H1 (cell line): Measurements from ENCODE around the gene FUT2. TPM values are rescaled to one million over a fixed set of nuclear protein-coding genes. Genes with fewer than 3 reads are reported as not detected.

Experiments
- CTCF ChIA-PET: fragments of 300-600 bp; sonication (Branson Sonifier 250); formaldehyde crosslinking; loops from one replicate; lab custom pipeline; 2021; ENCODE audit not compliant: partially characterized antibody; lab: Charles Lee
- POLR2A ChIA-PET: fragments of 300-600 bp; sonication (Branson Sonifier 250); formaldehyde crosslinking; loops from one replicate; lab custom pipeline; 2021; ENCODE audit warnings: inconsistent platforms; ENCODE audit not compliant: partially characterized antibody; lab: Charles Lee
- DNase-seq, 2 experiments: peaks; one replicate each; pipeline versions ENCODE4 v3.0.0 to v3.0.0-alpha.2; 2010 to 2022; ENCODE audit warnings: low spot score in 2 of 2, low read depth in 1 of 2, mixed read lengths in 1 of 2
- FAIRE-seq: peaks from 2 replicates; lab custom pipeline; 2011; peaks lifted over from hg19 to GRCh38; lab: Jason Lieb, UNC
- H2AFZ ChIP-seq: 2 replicates; pipeline ENCODE4 v1.8.1; 2012; ENCODE audit warnings: low read length, inconsistent platforms
- H2AK5ac ChIP-seq: 2 replicates; pipeline ENCODE4 v1.6.1; 2013; ENCODE audit warnings: low read depth, low read length
- H2BK120ac ChIP-seq: replicated peaks from 2 replicates; pipeline ENCODE3; 2013; ENCODE audit warnings: low read depth, low read length, inconsistent platforms
- H2BK12ac ChIP-seq: 2 replicates; pipeline ENCODE4 v1.6.1; 2013; ENCODE audit warnings: low read depth, low read length
- H2BK15ac ChIP-seq: 2 replicates; pipeline ENCODE4 v1.6.1; 2013; ENCODE audit warnings: low read length
- H2BK20ac ChIP-seq: 2 replicates; pipeline ENCODE4 v1.6.1; 2013; ENCODE audit warnings: low read length
- H2BK5ac ChIP-seq: 2 replicates; pipeline ENCODE4 v1.6.1; 2013; ENCODE audit warnings: low read depth, low read length
- H3K14ac ChIP-seq: 2 replicates; pipeline ENCODE4 v1.6.1; 2013; ENCODE audit warnings: inconsistent platforms; ENCODE audit not compliant: insufficient read length
- H3K18ac ChIP-seq: 2 replicates; pipeline ENCODE4 v1.6.1; 2013; ENCODE audit warnings: low read length; ENCODE audit errors: extremely low read depth
- H3K23ac ChIP-seq: 2 replicates; pipeline ENCODE4 v1.6.1; 2013; ENCODE audit warnings: inconsistent platforms; ENCODE audit not compliant: insufficient read length
- H3K23me2 ChIP-seq: 2 replicates; pipeline ENCODE4 v1.6.1; 2013; ENCODE audit warnings: low read depth, low read length
- H3K27ac ChIP-seq: 2 replicates; pipeline ENCODE4 v1.6.1; 2011; ENCODE audit warnings: low read depth, low read length, inconsistent platforms
- H3K27me3 ChIP-seq, 4 experiments: replicated peaks in 1 of 4; 1 replicate in 1 of 4; 2 replicates in 3 of 4; pipeline versions ENCODE4 v1.6.1 to v1.8.1; 2011 to 2013; ENCODE audit warnings: low read length in 3 of 4, mild to moderate bottlenecking in 3 of 4, inconsistent platforms in 2 of 4, mixed read lengths in 2 of 4, moderate library complexity in 1 of 4; ENCODE audit not compliant: control insufficient read depth in 3 of 4, insufficient read depth in 3 of 4; ENCODE audit errors: extremely low read depth in 1 of 4
- H3K36me3 ChIP-seq, 4 experiments: 2 replicates each; pipeline versions ENCODE4 v1.6.1 to v1.8.1; 2011 to 2013; ENCODE audit warnings: mild to moderate bottlenecking in 4 of 4, low read length in 3 of 4, moderate library complexity in 2 of 4, control low read depth in 1 of 4, inconsistent platforms in 1 of 4; ENCODE audit not compliant: insufficient read depth in 4 of 4, control insufficient read depth in 2 of 4
- H3K4ac ChIP-seq: replicated peaks from 2 replicates; pipeline ENCODE3; 2013; ENCODE audit warnings: low read length, low read depth, mixed read lengths, inconsistent platforms; ENCODE audit not compliant: insufficient read length
- H3K4me1 ChIP-seq, 4 experiments: replicated peaks in 1 of 4; 1 replicate in 1 of 4; 2 replicates in 3 of 4; pipeline versions ENCODE4 v1.6.1 to v1.8.1; 2011 to 2013; ENCODE audit warnings: low read length in 3 of 4, inconsistent platforms in 2 of 4, mixed read lengths in 1 of 4; ENCODE audit not compliant: insufficient read depth in 4 of 4, control insufficient read depth in 3 of 4
- H3K4me2 ChIP-seq, 2 experiments: 2 replicates each; pipeline versions ENCODE4 v1.6.1 to v1.8.1; 2011 to 2013; ENCODE audit warnings: low read depth in 2 of 2, low read length in 2 of 2, control low read depth in 1 of 2, inconsistent platforms in 1 of 2, mild to moderate bottlenecking in 1 of 2; ENCODE audit not compliant: insufficient read depth in 1 of 2
- H3K4me3 ChIP-seq, 4 experiments: fragments of 200-600, 300-600 bp in 1 of 4; sonication (generic), shearing (Covaris generic), sonication (Bioruptor Twin) in 1 of 4; 2 replicates each; pipeline versions ENCODE4 v1.5.1 to v1.8.1; 2011 to 2016; ENCODE audit warnings: low read length in 4 of 4, low read depth in 3 of 4, control low read depth in 2 of 4, inconsistent platforms in 2 of 4, mild to moderate bottlenecking in 2 of 4, mixed read lengths in 1 of 4, moderate library complexity in 1 of 4; ENCODE audit not compliant: insufficient read depth in 2 of 4; ENCODE audit errors: extremely low read depth in 1 of 4
- H3K56ac ChIP-seq: replicated peaks from 2 replicates; pipeline ENCODE3; 2013; ENCODE audit warnings: low read depth, mild to moderate bottlenecking, mixed read lengths, low read length, inconsistent platforms; ENCODE audit not compliant: insufficient read length
- H3K79me1 ChIP-seq: 2 replicates; pipeline ENCODE4 v1.6.1; 2013; ENCODE audit warnings: low read depth, low read length, control low read depth
- H3K79me2 ChIP-seq, 2 experiments: 2 replicates each; pipeline versions ENCODE4 v1.6.1 to v1.8.1; 2012 to 2013; ENCODE audit warnings: low read length in 2 of 2, mild to moderate bottlenecking in 2 of 2, inconsistent platforms in 1 of 2; ENCODE audit not compliant: insufficient read depth in 2 of 2, control insufficient read depth in 1 of 2
- H3K9ac ChIP-seq, 4 experiments: replicated peaks in 1 of 4; 1 replicate in 1 of 4; 2 replicates in 3 of 4; pipeline versions ENCODE4 v1.6.1 to v1.8.1; 2011 to 2013; ENCODE audit warnings: low read depth in 3 of 4, low read length in 3 of 4, control low read depth in 2 of 4, mild to moderate bottlenecking in 2 of 4, moderate library complexity in 2 of 4, inconsistent platforms in 1 of 4; ENCODE audit errors: extremely low read depth in 1 of 4
- H3K9me3 ChIP-seq, 2 experiments: 2 replicates each; pipeline versions ENCODE4 v1.6.1 to v1.8.1; 2012 to 2013; ENCODE audit warnings: mild to moderate bottlenecking in 2 of 2, moderate library complexity in 2 of 2, control low read depth in 1 of 2, inconsistent platforms in 1 of 2, low read depth in 1 of 2, low read length in 1 of 2, mixed read lengths in 1 of 2; ENCODE audit not compliant: insufficient read depth in 2 of 2
- H4K20me1 ChIP-seq, 2 experiments: replicated peaks in 1 of 2; 2 replicates each; pipeline versions ENCODE3 to v1.8.1; 2011 to 2013; ENCODE audit warnings: inconsistent platforms in 2 of 2, low read length in 2 of 2, mild to moderate bottlenecking in 1 of 2; ENCODE audit not compliant: insufficient read depth in 2 of 2, control insufficient read depth in 1 of 2
- H4K5ac ChIP-seq: 2 replicates; pipeline ENCODE4 v1.6.1; 2013; ENCODE audit warnings: low read length, low read depth, mixed read lengths, inconsistent platforms; ENCODE audit not compliant: insufficient read length
- H4K8ac ChIP-seq: 2 replicates; pipeline ENCODE4 v1.8.0; 2013; ENCODE audit warnings: mild to moderate bottlenecking, moderate library complexity, low read length, inconsistent platforms; ENCODE audit not compliant: insufficient read depth; ENCODE audit errors: extremely low read depth
- H4K91ac ChIP-seq: replicated peaks from 2 replicates; pipeline ENCODE3; 2013; ENCODE audit warnings: low read length, mixed read lengths, inconsistent platforms; ENCODE audit not compliant: insufficient read length
- BCL11A ChIP-seq, 2 experiments: IDR thresholded peaks; one replicate each; pipeline ENCODE4 v1.6.1; 2011; ENCODE audit warnings: low read depth in 2 of 2, low read length in 2 of 2, mild to moderate bottlenecking in 2 of 2
- CBX8 ChIP-seq: fragments of 300-800, 300-1000 bp; sonication (generic); IDR thresholded peaks from 2 replicates; pipeline ENCODE4 v1.7.1; 2016; ENCODE audit warnings: low read depth, low read length, borderline replicate concordance
- CEBPB ChIP-seq: IDR thresholded peaks from 2 replicates; pipeline ENCODE4 v1.6.1; 2012; ENCODE audit warnings: low read depth, low read length
- CHD1 ChIP-seq: IDR thresholded peaks from 2 replicates; pipeline ENCODE4 v1.6.1; 2012; ENCODE audit warnings: low read depth, low read length, improper control_type of control experiment
- CREB1 ChIP-seq: IDR thresholded peaks from 2 replicates; pipeline ENCODE4 v1.6.1; 2012; ENCODE audit warnings: inconsistent platforms
- GABPA ChIP-seq: IDR thresholded peaks from 2 replicates; pipeline ENCODE4 v1.6.1; 2011; ENCODE audit warnings: mild to moderate bottlenecking, low read length, moderate library complexity, borderline replicate concordance; ENCODE audit not compliant: insufficient read depth
- KDM4A ChIP-seq: IDR thresholded peaks from one replicate; pipeline ENCODE4 v1.7.1; 2012; ENCODE audit warnings: low read depth, mild to moderate bottlenecking, moderate library complexity, low read length, inconsistent platforms; ENCODE audit not compliant: severe bottlenecking
- POLR2A ChIP-seq, 2 experiments: IDR thresholded peaks; 1 replicate in 1 of 2; 2 replicates in 1 of 2; pipeline ENCODE4 v1.6.1; 2011; ENCODE audit warnings: low read depth in 2 of 2, low read length in 2 of 2, mild to moderate bottlenecking in 2 of 2; ENCODE audit errors: control extremely low read depth in 1 of 2
- RAD21 ChIP-seq, 2 experiments: IDR thresholded peaks in 1 of 2; conservative IDR thresholded peaks in 1 of 2; 2 replicates each; pipeline ENCODE4 v1.6.1; 2011; ENCODE audit warnings: low read depth in 2 of 2, low read length in 2 of 2, improper control_type of control experiment in 1 of 2, inconsistent platforms in 1 of 2, mild to moderate bottlenecking in 1 of 2, moderate library complexity in 1 of 2
- SAP30 ChIP-seq: fragments of 300-600 bp; sonication (generic); IDR thresholded peaks from 2 replicates; pipeline ENCODE4 v1.7.1; 2012; ENCODE audit warnings: low read length, moderate library complexity, mild to moderate bottlenecking, inconsistent platforms; ENCODE audit not compliant: insufficient read depth, insufficient replicate concordance
- SIX5 ChIP-seq: IDR thresholded peaks from 2 replicates; pipeline ENCODE4 v1.6.1; 2011; ENCODE audit warnings: mild to moderate bottlenecking, low read depth, low read length
- SP1 ChIP-seq: IDR thresholded peaks from 2 replicates; pipeline ENCODE4 v1.6.1; 2011; ENCODE audit warnings: low read depth, low read length
- TAF7 ChIP-seq: optimal IDR thresholded peaks from 2 replicates; pipeline ENCODE3; 2011; ENCODE audit warnings: low read depth, mild to moderate bottlenecking, inconsistent platforms, low read length, moderate library complexity, borderline replicate concordance
- USF2 ChIP-seq: IDR thresholded peaks from 2 replicates; pipeline ENCODE4 v1.6.1; 2011; ENCODE audit warnings: low read length, improper control_type of control experiment
- WGBS, 2 experiments: shearing (Covaris generic) in 1 of 2; methylation state at CpG; one replicate each; pipeline versions ENCODE4 v1.1.6 to v1.1.7; 2013 to 2015; ENCODE audit warnings: low lambda C conversion rate in 2 of 2, mixed read lengths in 2 of 2, inconsistent platforms in 1 of 2, low coverage in 1 of 2, missing lambda C conversion rate in 1 of 2; ENCODE audit not compliant: insufficient replicate concordance in 2 of 2, insufficient coverage in 1 of 2, insufficient read length in 1 of 2; ENCODE audit errors: extremely low coverage in 1 of 2, missing lambda C conversion rate in 1 of 2; 5-methylcytosine and 5-hydroxymethylcytosine counted together
- polyA plus RNA-seq, 7 experiments: library from polyadenylated mRNA; depleted of rRNA in 3 of 7; stranded (reverse) in 5 of 7; unstranded in 2 of 7; fragments of >200 nt in 5 of 7; fragments of 200-250 nt in 2 of 7; gene quantifications; 1 replicate in 5 of 7; 2 replicates in 1 of 7; 4 replicates in 1 of 7; pipeline versions ENCODE4 v1.2.1 to v1.2.3, GENCODE V29; 2011 to 2013; ENCODE audit warnings: missing spikeins in 2 of 7, mixed read lengths in 2 of 7
- total RNA-seq: library from RNA; stranded (reverse); fragmentation: NEBNext Ultra II Directional; extraction: Animal tissue kit (Norgen Biotek cat#: 25700); gene quantifications from 2 replicates; pipeline ENCODE4 v1.2.1, GENCODE V29; 2021

Gene FUT2
- total and polyA plus RNA-seq, 2 of the 8 experiments (the other 6 are each of a cell fraction or from before 2014, with no cell fraction given): 5.0 to 5.6 TPM

- FAIRE-seq (no peak), DNase-seq (no peak)
- no peaks in the 10 kb centered on the region for H3K79me2 ChIP-seq
- H3K23me2 ChIP-seq: no peaks in the 10 kb centered on the region
- no peak overlapping the region for H3K4me3 ChIP-seq
- H3K14ac ChIP-seq: no peak overlapping the region
- H3K18ac ChIP-seq: no peak overlapping the region
- no peaks in the 10 kb centered on the region for H3K79me1 ChIP-seq
- ChIA-PET POLR2A (interaction anchor here (0.6 to 1.9 kb wide), 2 partner anchors 9 to 10 kb away, joined by 3 to 7 read pairs; partner anchors contain the start of gene FUT2), CTCF (interaction anchor here (0.6 to 2.3 kb wide), 2 partner anchors 10 to 102 kb away, joined by 3 to 5 read pairs; no protein-coding TSS in a partner anchor)
- H3K23ac ChIP-seq: no peak overlapping the region
- H3K4ac ChIP-seq: no peak overlapping the region
- no peak overlapping the region for H3K9ac ChIP-seq
- H3K36me3 ChIP-seq: no peaks in the 10 kb centered on the region
- no peaks in the 10 kb centered on the region for H3K9me3 ChIP-seq
- H2BK5ac ChIP-seq: no peak overlapping the region
- H2BK15ac ChIP-seq: no peak overlapping the region
- H2BK120ac ChIP-seq: no peak overlapping the region
- no peak overlapping the region for H3K4me2 ChIP-seq
- no peak overlapping the region for H2AFZ ChIP-seq
- no peaks in the 10 kb centered on the region for H4K20me1 ChIP-seq
- H2AK5ac ChIP-seq: no peak overlapping the region
- no peak overlapping the region for H2BK20ac ChIP-seq
- H3K27ac ChIP-seq: no peak overlapping the region
- H3K4me1 ChIP-seq: no peaks in the 10 kb centered on the region
- H4K5ac ChIP-seq: no peak overlapping the region
- no peak overlapping the region for H4K8ac ChIP-seq
- H4K91ac ChIP-seq: no peak overlapping the region
- H3K56ac ChIP-seq: no peak overlapping the region
- H3K27me3 ChIP-seq: no peaks in the 10 kb centered on the region
- 91% methylated on average over 3 of the region's 3 CpGs; no CpG with 5 or more reads in 1 of the 2 experiments for WGBS, 2 experiments
- no peak overlapping the region for H2BK12ac ChIP-seq
- TF ChIP-seq SP1 (no peak), CREB1 (no peak), SIX5 (no peak), CBX8 (no peak), GABPA (no peak), USF2 (no peak), CEBPB (no peak), RAD21 (IDR thresholded peaks at IDR 0.05 in 1 of 2, conservative IDR thresholded peaks at IDR 0.05 in 1 of 2; ENCODE audit: low read depth in 2 of 2, low read length in 2 of 2) (no peak), POLR2A (IDR thresholded peaks at IDR 0.05; ENCODE audit: control extremely low read depth in 1 of 2, low read depth in 2 of 2, low read length in 2 of 2) (no peak), CHD1 (no peak), KDM4A (no peak), BCL11A (IDR thresholded peaks at IDR 0.05; ENCODE audit: low read depth in 2 of 2, low read length in 2 of 2) (no peak), TAF7 (no peak), SAP30 (no peak)
Observed at GRCh38 chr19:48686088-48686487, 9.7 kb upstream of the FUT2 start.
